ENCODE results near the gene MAP2K3. TPM values are rescaled to one million over a fixed set of nuclear protein-coding genes. Genes with fewer than 3 reads are reported as not detected.

The MAP2K3 gene
- total RNA-seq, 1 experiment from 2014 or later: 35.2 TPM

GRCh38 chr17:21251337-21252010 is 33.0 kb upstream of the MAP2K3 start:
- DNase-seq (ENCODE audit: low spot score): no peak
- in situ Hi-C loops (cut with HindIII; ENCODE audit: low sequenced_read_pairs): no loop called here

GRCh38 chr17:21252289-21252795 is 32.2 kb upstream of the MAP2K3 start:
- in situ Hi-C loops (cut with HindIII; ENCODE audit: low sequenced_read_pairs): no loop called here
- no peak for DNase-seq (ENCODE audit: low spot score)

- in situ Hi-C loops (cut with HindIII; ENCODE audit: low sequenced_read_pairs): no loop called here
- DNase-seq (ENCODE audit: low spot score): peak; percentile 89
Observed at GRCh38 chr17:21252796-21253645, 31.5 kb upstream of the MAP2K3 start, which contains the start of gene NATD1. TSS of gene NATD1 (minus strand) at chr17:21253410. CDS start at chr17:21253264, 146 bp downstream.

GRCh38 chr17:21253646-21254441 is 30.7 kb upstream of the MAP2K3 start:
- no peak for DNase-seq (ENCODE audit: low spot score)
- in situ Hi-C loops (cut with HindIII; ENCODE audit: low sequenced_read_pairs): no loop called here

GRCh38 chr17:21258593-21258992 is 25.9 kb upstream of the MAP2K3 start:
- DNase-seq (ENCODE audit: low spot score): no peak
- in situ Hi-C loops (cut with HindIII; ENCODE audit: low sequenced_read_pairs): no loop called here

- no peak for DNase-seq (ENCODE audit: low spot score)
- in situ Hi-C loops (cut with HindIII; ENCODE audit: low sequenced_read_pairs): no loop called here
Observed at GRCh38 chr17:21262259-21262993, 22.1 kb upstream of the MAP2K3 start.

GRCh38 chr17:21263376-21263775 is 21.1 kb upstream of the MAP2K3 start:
- in situ Hi-C loops (cut with HindIII; ENCODE audit: low sequenced_read_pairs): no loop called here
- DNase-seq (ENCODE audit: low spot score): no peak

GRCh38 chr17:21268596-21269188 is 15.8 kb upstream of the MAP2K3 start:
- DNase-seq (ENCODE audit: low spot score): no peak
- in situ Hi-C loops (cut with HindIII; ENCODE audit: low sequenced_read_pairs): no loop called here

- no peak for DNase-seq (ENCODE audit: low spot score)
- in situ Hi-C loops (cut with HindIII; ENCODE audit: low sequenced_read_pairs): no loop called here
Observed at GRCh38 chr17:21269394-21269793, 15.1 kb upstream of the MAP2K3 start.

GRCh38 chr17:21271454-21272183 is 12.9 kb upstream of the MAP2K3 start:
- no peak for DNase-seq (ENCODE audit: low spot score)
- in situ Hi-C loops (cut with HindIII; ENCODE audit: low sequenced_read_pairs): no loop called here

GRCh38 chr17:21272250-21272649 is 12.3 kb upstream of the MAP2K3 start:
- no peak for DNase-seq (ENCODE audit: low spot score)
- in situ Hi-C loops (cut with HindIII; ENCODE audit: low sequenced_read_pairs): no loop called here

- DNase-seq (ENCODE audit: low spot score): no peak
- in situ Hi-C loops (cut with HindIII; ENCODE audit: low sequenced_read_pairs): no loop called here
Observed at GRCh38 chr17:21272881-21273792, 11.4 kb upstream of the MAP2K3 start.

- peak; percentile 53 for DNase-seq (ENCODE audit: low spot score)
- in situ Hi-C loops (cut with HindIII; ENCODE audit: low sequenced_read_pairs): no loop called here
Observed at GRCh38 chr17:21275047-21275578, 9.4 kb upstream of the MAP2K3 start.

GRCh38 chr17:21275579-21276263 is 8.8 kb upstream of the MAP2K3 start:
- in situ Hi-C loops (cut with HindIII; ENCODE audit: low sequenced_read_pairs): no loop called here
- peak; percentile 91 for DNase-seq (ENCODE audit: low spot score)

GRCh38 chr17:21276264-21276588 is 8.3 kb upstream of the MAP2K3 start:
- in situ Hi-C loops (cut with HindIII; ENCODE audit: low sequenced_read_pairs): no loop called here
- DNase-seq (ENCODE audit: low spot score): no peak

GRCh38 chr17:21277332-21277731 is 7.2 kb upstream of the MAP2K3 start:
- in situ Hi-C loops (cut with HindIII; ENCODE audit: low sequenced_read_pairs): no loop called here
- no peak for DNase-seq (ENCODE audit: low spot score)
